Activated naive CD4-positive, alpha-beta T cell treated with anti-CD3 and anti-CD28 coated beads for 36 hours (primary cell): ENCODE data around the gene BEGAIN. TPM values are rescaled to one million over a fixed set of nuclear protein-coding genes. Genes with fewer than 3 reads are reported as not detected.

Source experiments
- CTCF ChIA-PET: fragments of 350-600 bp; sonication (Branson Sonifier 250); formaldehyde crosslinking; loops from one replicate; lab custom pipeline; 2021; ENCODE audit warnings: antibody characterized with exemption; lab: Charles Lee
- DNase-seq: peaks from one replicate; pipeline ENCODE4 v3.0.0-alpha.2; 2020
- H3K27ac Mint-ChIP-seq: one replicate; pipeline ENCODE4 v1.8.0; 2021; ENCODE audit warnings: mild to moderate bottlenecking, mixed read lengths
- H3K27me3 Mint-ChIP-seq: one replicate; pipeline ENCODE4 v1.8.0; 2021; ENCODE audit warnings: low read depth, mixed read lengths
- H3K36me3 Mint-ChIP-seq: one replicate; pipeline ENCODE4 v1.8.0; 2021; ENCODE audit warnings: low read depth, mixed read lengths
- H3K4me1 Mint-ChIP-seq: one replicate; pipeline ENCODE4 v1.8.0; 2021; ENCODE audit warnings: low read depth, mixed read lengths
- H3K4me3 Mint-ChIP-seq: one replicate; pipeline ENCODE4 v1.8.0; 2021; ENCODE audit warnings: mild to moderate bottlenecking, moderate library complexity, mixed read lengths
- H3K9me3 Mint-ChIP-seq: one replicate; pipeline ENCODE4 v1.8.0; 2021; ENCODE audit warnings: mixed read lengths
- intact Hi-C: fragments of 100-400 bp; cut with micrococcal nuclease; formaldehyde crosslinking; loops from one replicate; pipeline ENCODE4 v1.15.1; 2023
- total RNA-seq, 2 experiments: library from RNA; stranded (reverse); gene quantifications; one replicate each; pipeline ENCODE4 v1.2.3, GENCODE V29; 2021

BEGAIN gene
- total RNA-seq, 2 experiments from 2014 or later: 5.0 to 5.6 TPM

GRCh38 chr14:100573002-100573756 lies 14.0 kb downstream of the BEGAIN start:
- peaks cover 17% of the 10 kb centered on the region for H3K27me3 Mint-ChIP-seq
- H3K4me3 Mint-ChIP-seq: no peak overlapping the region
- H3K9me3 Mint-ChIP-seq: no peaks in the 10 kb centered on the region
- no peak overlapping the region for H3K27ac Mint-ChIP-seq
- intact Hi-C loops: no loop called here
- no peaks in the 10 kb centered on the region for H3K36me3 Mint-ChIP-seq
- CTCF ChIA-PET: no interaction called here
- no peak for DNase-seq
- H3K4me1 Mint-ChIP-seq: peaks cover 9% of the 10 kb centered on the region

- Mint-ChIP-seq H3K9me3 (no peaks in the 10 kb centered on the region), H3K4me3 (no peak overlapping the region)
- CTCF ChIA-PET: no interaction called here
Observed at GRCh38 chr14:100572543-100572942, 14.7 kb downstream of the BEGAIN start.

GRCh38 chr14:100571837-100572236 lies 15.4 kb downstream of the BEGAIN start:
- no peak for DNase-seq
- no peaks in the 10 kb centered on the region for H3K36me3 Mint-ChIP-seq
- intact Hi-C loops: no loop called here
- no peak overlapping the region for H3K27ac Mint-ChIP-seq
- no peaks in the 10 kb centered on the region for H3K9me3 Mint-ChIP-seq
- no peak overlapping the region for H3K4me3 Mint-ChIP-seq
- CTCF ChIA-PET: no interaction called here
- peaks cover 21% of the 10 kb centered on the region for H3K27me3 Mint-ChIP-seq
- H3K4me1 Mint-ChIP-seq: peaks cover 10% of the 10 kb centered on the region

More at GRCh38 chr14:100572543-100572942, 14.7 kb downstream of the BEGAIN start:
- no peak for DNase-seq
- Mint-ChIP-seq H3K27me3 (peaks cover 17% of the 10 kb centered on the region), H3K36me3 (no peaks in the 10 kb centered on the region), H3K4me1 (peaks cover 9% of the 10 kb centered on the region), H3K27ac (no peak overlapping the region)
- intact Hi-C loops: no loop called here

DNA sequence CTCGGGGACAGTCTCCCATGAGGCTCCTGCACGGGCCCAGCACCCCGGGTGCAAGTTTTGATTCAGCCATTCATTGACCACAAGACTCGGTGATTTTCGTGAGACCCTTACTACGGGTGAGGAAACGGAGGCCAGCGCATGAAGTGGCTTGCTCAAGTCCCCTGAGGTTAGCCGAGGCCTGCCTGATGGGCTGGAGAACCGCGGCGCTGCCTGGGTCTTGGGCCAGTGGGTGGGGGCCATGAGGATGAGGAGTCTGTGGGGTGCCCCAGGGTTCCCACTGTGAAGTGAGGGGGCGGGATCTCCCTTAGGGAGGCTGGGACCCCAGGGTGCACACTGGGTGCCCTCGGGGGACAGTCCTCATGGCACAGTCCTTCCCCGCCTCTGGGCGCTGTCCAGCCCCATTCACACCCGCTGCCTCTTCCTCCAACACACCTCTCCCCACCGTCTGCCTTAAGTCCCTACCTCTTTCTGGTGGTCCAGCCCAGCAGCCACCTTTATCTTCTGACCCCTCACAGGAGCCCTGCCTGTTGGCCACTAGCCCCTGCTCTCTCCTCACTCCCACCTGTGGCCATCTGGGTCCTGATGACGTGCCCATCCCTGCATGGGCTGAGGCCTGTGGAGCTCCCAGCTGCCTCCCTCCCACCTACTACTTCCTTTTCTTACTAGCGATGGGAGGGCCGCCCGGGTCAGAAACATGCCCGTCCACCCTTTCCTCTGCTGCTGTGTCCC lies 16.3 kb downstream of the BEGAIN start:
- intact Hi-C loops: no loop called here
- DNase-seq: no peak
- Mint-ChIP-seq H3K36me3 (no peaks in the 10 kb centered on the region), H3K27ac (no peak overlapping the region), H3K4me1 (peaks cover 11% of the 10 kb centered on the region), H3K9me3 (no peaks in the 10 kb centered on the region), H3K4me3 (no peak overlapping the region), H3K27me3 (peaks cover 24% of the 10 kb centered on the region)
- CTCF ChIA-PET: interaction anchor here (1.4 kb wide), 1 partner anchor 82 kb away, joined by 4 read pairs; no protein-coding TSS in a partner anchor

DNA sequence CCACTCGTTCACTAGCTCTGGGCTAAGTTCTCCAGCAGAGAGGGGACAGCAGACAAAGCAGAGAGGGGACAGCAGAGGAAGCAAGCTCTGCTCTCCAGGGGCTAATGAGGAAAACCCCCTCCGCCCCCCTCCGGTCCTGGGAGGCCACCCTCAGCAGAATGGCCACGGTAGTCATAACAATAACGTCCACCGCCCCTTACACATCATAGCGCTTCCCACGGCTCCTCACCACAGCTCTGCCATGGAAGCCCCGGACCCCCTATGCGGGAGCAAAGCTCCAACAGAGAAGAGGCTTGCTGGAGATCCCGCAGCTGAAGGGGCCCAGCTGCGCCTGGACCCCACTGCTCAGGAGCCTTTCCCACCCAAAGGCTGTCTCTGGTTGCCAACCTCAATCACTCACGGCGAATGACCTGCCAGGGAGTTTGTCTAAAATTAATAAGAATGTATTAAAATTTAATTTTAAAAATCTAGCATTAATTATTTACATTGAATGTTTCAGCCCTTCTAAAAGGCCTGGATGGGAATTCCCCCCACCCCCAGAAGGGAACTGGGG lies 17.4 kb downstream of the BEGAIN start:
- CTCF ChIA-PET: interaction anchor here (1.4 kb wide), 1 partner anchor 83 kb away, joined by 4 read pairs; no protein-coding TSS in a partner anchor
- Mint-ChIP-seq H3K27me3 (peaks cover 24% of the 10 kb centered on the region), H3K9me3 (no peaks in the 10 kb centered on the region), H3K4me1 (peaks cover 11% of the 10 kb centered on the region), H3K4me3 (no peak overlapping the region), H3K27ac (no peak overlapping the region), H3K36me3 (no peaks in the 10 kb centered on the region)
- no peak for DNase-seq
- intact Hi-C loops: no loop called here

DNA sequence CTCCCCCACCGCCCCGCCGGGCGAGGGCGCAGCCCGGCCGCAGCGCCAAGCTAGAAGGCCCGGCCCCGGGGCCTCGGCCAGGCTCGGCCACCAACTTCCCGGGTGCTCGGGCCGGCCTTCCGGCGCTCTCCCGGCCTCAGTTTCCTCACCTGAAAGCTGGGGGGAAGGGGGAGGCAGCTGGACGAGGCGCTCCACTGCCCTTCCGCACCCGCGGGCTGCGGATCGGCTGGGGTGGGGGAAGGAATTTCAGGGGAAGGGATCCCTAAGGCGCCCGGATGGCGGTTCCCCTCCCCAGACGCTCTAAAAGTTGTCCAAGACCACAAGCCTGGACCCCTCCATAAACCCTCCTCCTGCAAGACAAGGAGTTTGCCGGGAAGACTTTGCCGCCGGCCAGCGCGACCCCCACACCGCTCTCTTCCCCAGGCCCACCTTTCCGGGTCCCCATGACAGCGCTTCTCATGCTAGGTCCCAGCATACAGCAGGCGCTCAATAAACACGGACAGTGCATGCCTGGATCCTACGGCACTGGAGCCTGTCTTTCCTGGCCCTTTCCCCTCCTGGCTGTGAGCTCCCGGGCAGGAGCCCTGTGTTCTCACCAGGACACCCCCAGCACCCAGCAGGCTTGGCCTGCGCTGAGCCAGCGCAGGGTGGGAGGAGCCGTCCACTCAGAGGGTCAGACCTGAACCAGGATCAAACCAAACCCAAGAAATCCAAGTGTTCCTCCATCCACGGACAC lies 18.1 kb downstream of the BEGAIN start:
- H3K27me3 Mint-ChIP-seq: peaks cover 24% of the 10 kb centered on the region

DNA sequence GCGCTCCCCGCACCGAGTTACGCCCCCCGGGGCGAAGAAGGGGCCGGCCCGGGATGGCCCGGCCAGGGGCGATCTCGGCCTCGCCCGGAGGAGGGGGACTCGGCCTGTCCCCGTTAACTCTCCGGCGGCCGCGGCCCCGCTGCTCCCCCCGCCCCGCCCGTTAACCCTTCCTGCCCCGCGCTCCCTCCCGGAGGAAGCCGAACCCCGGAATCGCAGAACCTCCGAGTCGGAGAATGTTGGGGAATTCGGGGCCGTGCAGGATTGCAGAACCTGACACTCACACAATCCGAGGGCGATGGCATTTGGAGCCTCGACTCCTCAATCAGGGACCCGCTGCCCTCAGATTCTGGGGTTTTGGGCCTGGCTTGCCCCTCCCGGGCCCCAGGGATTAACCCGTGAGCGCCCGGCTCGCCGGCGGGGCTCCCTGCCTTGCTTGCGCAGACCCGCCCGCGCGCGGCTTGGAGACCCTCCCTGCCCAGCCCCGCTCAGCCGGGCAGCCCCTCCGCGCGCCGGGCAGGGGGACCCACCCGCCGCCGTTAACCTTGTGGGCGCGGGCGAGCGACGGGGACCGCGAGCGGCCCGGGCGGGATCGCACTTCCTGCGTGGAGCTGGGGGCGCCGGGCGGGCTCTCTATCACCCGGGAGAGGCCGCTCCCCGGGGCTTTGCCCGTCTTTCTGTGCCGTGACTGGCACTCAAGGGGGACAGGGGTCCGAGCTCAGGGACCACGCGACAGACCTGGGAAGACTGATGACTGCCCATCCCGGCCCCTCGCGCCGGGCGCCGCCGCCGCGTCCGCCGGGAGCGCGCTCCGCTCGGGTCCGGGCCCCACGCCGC lies 18.8 kb downstream of the BEGAIN start:
- no peak for DNase-seq
- H3K27ac Mint-ChIP-seq: no peak overlapping the region
- CTCF ChIA-PET: no interaction called here
- H3K27me3 Mint-ChIP-seq: peaks cover 24% of the 10 kb centered on the region
- H3K4me3 Mint-ChIP-seq: no peak overlapping the region
- no peaks in the 10 kb centered on the region for H3K36me3 Mint-ChIP-seq
- H3K9me3 Mint-ChIP-seq: no peaks in the 10 kb centered on the region
- intact Hi-C loops: no loop called here
- peaks cover 11% of the 10 kb centered on the region for H3K4me1 Mint-ChIP-seq

More for the DNA sequence above, 18.1 kb downstream of the BEGAIN start:
- Mint-ChIP-seq H3K9me3 (no peaks in the 10 kb centered on the region), H3K36me3 (no peaks in the 10 kb centered on the region), H3K4me3 (peak overlapping the region; percentile 27), H3K4me1 (peaks cover 11% of the 10 kb centered on the region), H3K27ac (no peak overlapping the region)
- intact Hi-C loops: no loop called here
- CTCF ChIA-PET: interaction anchor here (1.4 kb wide), 1 partner anchor 84 kb away, joined by 4 read pairs; no protein-coding TSS in a partner anchor
- DNase-seq: no peak

DNA sequence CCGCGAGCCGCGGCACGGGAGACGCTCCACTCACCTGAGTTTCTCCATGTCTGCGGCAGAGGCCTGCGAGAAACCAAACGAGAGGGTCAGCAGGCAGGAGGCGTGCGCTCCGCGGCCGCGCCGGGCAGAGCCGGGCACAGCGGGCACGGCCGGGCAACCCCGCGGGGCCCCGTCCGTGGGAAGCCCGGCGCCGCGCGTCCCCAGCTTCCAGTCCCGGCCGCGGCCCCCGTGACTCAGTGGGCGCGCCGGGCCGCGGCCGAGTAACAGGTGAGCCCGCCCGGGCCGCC lies 19.4 kb downstream of the BEGAIN start:
- Mint-ChIP-seq H3K9me3 (no peaks in the 10 kb centered on the region), H3K36me3 (no peaks in the 10 kb centered on the region), H3K27ac (no peak overlapping the region), H3K4me3 (no peak overlapping the region), H3K27me3 (peaks cover 24% of the 10 kb centered on the region), H3K4me1 (peaks cover 9% of the 10 kb centered on the region)
- intact Hi-C loops: no loop called here
- CTCF ChIA-PET: no interaction called here
- no peak for DNase-seq

- peak; percentile 12 for DNase-seq
- Mint-ChIP-seq H3K4me1 (peaks cover 5% of the 10 kb centered on the region), H3K9me3 (no peaks in the 10 kb centered on the region), H3K27ac (no peak overlapping the region), H3K27me3 (peaks cover 22% of the 10 kb centered on the region), H3K36me3 (no peaks in the 10 kb centered on the region), H3K4me3 (peak overlapping the region; percentile 57)
- CTCF ChIA-PET: no interaction called here
- intact Hi-C loops: no loop called here
Observed at GRCh38 chr14:100567009-100567876, 20.0 kb downstream of the BEGAIN start.

DNA sequence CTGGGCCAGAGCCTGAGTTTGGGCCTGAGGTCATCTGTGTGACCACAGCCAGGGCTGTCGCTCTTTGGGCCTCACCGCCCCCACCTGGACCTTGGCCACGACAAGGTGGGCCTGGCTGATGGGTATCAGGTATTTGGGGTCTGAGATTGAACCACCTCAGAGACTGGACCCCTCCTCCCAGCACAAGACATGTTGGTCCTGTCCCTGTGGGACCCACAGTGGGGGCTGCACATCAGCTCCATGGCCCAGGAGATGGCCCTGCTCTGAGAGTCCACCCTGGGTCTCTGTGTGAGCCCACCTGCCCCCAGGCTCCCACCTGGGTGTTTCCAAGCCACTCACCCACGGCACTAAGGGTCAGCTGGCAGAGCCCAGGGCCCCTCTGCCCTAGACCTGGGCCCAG lies 20.6 kb downstream of the BEGAIN start:
- CTCF ChIA-PET: interaction anchor here (0.7 kb wide), 1 partner anchor 79 kb away, joined by 3 read pairs; no protein-coding TSS in a partner anchor
- peaks cover 5% of the 10 kb centered on the region for H3K4me1 Mint-ChIP-seq
- no peaks in the 10 kb centered on the region for H3K9me3 Mint-ChIP-seq
- intact Hi-C loops: no loop called here
- no peak overlapping the region for H3K27ac Mint-ChIP-seq
- peaks cover 22% of the 10 kb centered on the region for H3K27me3 Mint-ChIP-seq
- DNase-seq: no peak
- H3K4me3 Mint-ChIP-seq: peak overlapping the region; percentile 57
- no peaks in the 10 kb centered on the region for H3K36me3 Mint-ChIP-seq

DNA sequence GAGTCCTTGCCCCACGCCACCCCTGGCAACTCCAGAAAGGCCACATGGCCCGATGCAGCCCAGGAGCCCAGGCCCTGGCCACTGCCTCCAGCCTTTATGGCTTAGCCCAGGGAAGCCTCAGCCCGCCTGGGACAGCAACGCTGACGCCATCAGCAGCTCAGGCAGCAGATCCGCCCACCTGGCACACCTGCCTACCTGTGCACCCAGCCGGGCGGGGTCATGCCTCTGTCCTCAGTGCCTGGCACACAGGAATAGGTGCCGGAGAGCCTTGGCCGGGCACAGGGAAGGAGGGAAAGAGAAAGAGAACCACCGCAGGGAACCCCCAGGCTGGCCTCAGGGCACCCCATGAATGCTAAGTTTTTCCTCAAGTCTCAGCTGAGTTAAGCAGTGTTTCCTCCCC lies 21.1 kb downstream of the BEGAIN start:
- intact Hi-C loops: no loop called here
- Mint-ChIP-seq H3K36me3 (no peaks in the 10 kb centered on the region), H3K4me3 (no peak overlapping the region), H3K27me3 (peaks cover 22% of the 10 kb centered on the region), H3K27ac (no peak overlapping the region), H3K9me3 (no peaks in the 10 kb centered on the region), H3K4me1 (peaks cover 5% of the 10 kb centered on the region)
- DNase-seq: no peak
- CTCF ChIA-PET: interaction anchor here (0.7 kb wide), 1 partner anchor 80 kb away, joined by 3 read pairs; no protein-coding TSS in a partner anchor
